HepG2 (cell line): Measurements from ENCODE around the gene CBX2. TPM values are rescaled to one million over a fixed set of nuclear protein-coding genes. Genes with fewer than 3 reads are reported as not detected.

ENCODE experiments used
- ARID5B ChIP-seq: IDR thresholded peaks from 2 replicates; pipeline ENCODE4 v1.4.0; 2020; ENCODE audit warnings: mild to moderate bottlenecking, missing genetic modification reagents
- CREBL2 ChIP-seq: sonication (generic); formaldehyde crosslinking; IDR thresholded peaks from 2 replicates; pipeline ENCODE4 v1.8.1; 2023; ENCODE audit warnings: missing genetic modification reagents, mild to moderate bottlenecking, borderline replicate concordance
- ISX ChIP-seq: sonication (generic); formaldehyde crosslinking; conservative IDR thresholded peaks from 2 replicates; pipeline ENCODE4 v1.5.0; 2020; ENCODE audit warnings: missing genetic modification reagents
- JUND ChIP-seq: sonication (generic); formaldehyde crosslinking; IDR thresholded peaks from 2 replicates; pipeline ENCODE4 v1.8.0; 2022; ENCODE audit warnings: mild to moderate bottlenecking, missing genetic modification reagents
- KDM5A ChIP-seq: fragments of 200-600 bp; sonication (generic); IDR thresholded peaks from 2 replicates; pipeline ENCODE4 v1.7.0; 2018; ENCODE audit warnings: antibody characterized with exemption, mild to moderate bottlenecking, low read length, borderline replicate concordance
- POGK ChIP-seq: sonication (generic); formaldehyde crosslinking; conservative IDR thresholded peaks from 2 replicates; pipeline ENCODE4 v1.8.0; 2022; ENCODE audit warnings: mild to moderate bottlenecking, moderate library complexity, missing genetic modification reagents
- POLR2AphosphoS5 ChIP-seq: IDR thresholded peaks from 2 replicates; pipeline ENCODE4 v1.6.1; 2012; ENCODE audit warnings: low read depth, low read length
- SMC3 ChIP-seq: IDR thresholded peaks from 2 replicates; pipeline ENCODE4 v1.6.1; 2011; ENCODE audit warnings: low read length, improper control_type of control experiment
- TBX2 ChIP-seq: sonication (generic); formaldehyde crosslinking; IDR thresholded peaks from 2 replicates; pipeline ENCODE4 v1.5.0; 2020; ENCODE audit warnings: missing genetic modification reagents, mild to moderate bottlenecking, borderline replicate concordance
- ZBTB33 ChIP-seq: sonication (generic); formaldehyde crosslinking; IDR thresholded peaks from 2 replicates; pipeline ENCODE4 v1.4.0; 2020; ENCODE audit warnings: missing genetic modification reagents
- ZNF333 ChIP-seq: sonication (generic); formaldehyde crosslinking; IDR thresholded peaks from 2 replicates; pipeline ENCODE4 v1.4.0; 2020; ENCODE audit warnings: mild to moderate bottlenecking, missing genetic modification reagents, borderline replicate concordance
- ZNF589 ChIP-seq: sonication (generic); formaldehyde crosslinking; conservative IDR thresholded peaks from 2 replicates; pipeline ENCODE4 v1.8.0; 2022; ENCODE audit warnings: mild to moderate bottlenecking, moderate library complexity, missing genetic modification reagents
- ZNF605 ChIP-seq: sonication (generic); formaldehyde crosslinking; IDR thresholded peaks from 2 replicates; pipeline ENCODE4 v1.8.0; 2022; ENCODE audit warnings: mild to moderate bottlenecking, missing genetic modification reagents
- ZNF740 ChIP-seq: sonication (generic); formaldehyde crosslinking; IDR thresholded peaks from 2 replicates; pipeline ENCODE4 v1.4.0; 2020; ENCODE audit warnings: missing genetic modification reagents
- ZSCAN9 ChIP-seq: IDR thresholded peaks from 2 replicates; pipeline ENCODE4 v1.6.1; 2016; ENCODE audit warnings: borderline replicate concordance
- ZXDC ChIP-seq: sonication (generic); formaldehyde crosslinking; IDR thresholded peaks from 2 replicates; pipeline ENCODE4 v1.5.0; 2020; ENCODE audit warnings: mild to moderate bottlenecking, missing genetic modification reagents
- polyA plus RNA-seq, 8 experiments: library from polyadenylated mRNA; depleted of rRNA in 3 of 8; stranded (reverse) in 7 of 8; unstranded in 1 of 8; fragments of >200 nt; fragmentation: Illumina TruSeq in 4 of 8; extraction: Trizol in 4 of 8; gene quantifications; 2 replicates each; pipeline versions ENCODE4 v1.2.1 to v1.2.3, GENCODE V29; 2011 to 2016; ENCODE audit warnings: low read depth in 4 of 8, missing spikeins in 1 of 8, mixed read lengths in 1 of 8; ENCODE audit not compliant: insufficient read depth in 1 of 8
- total RNA-seq, 5 experiments: library from RNA; depleted of rRNA; stranded (reverse); fragments of >200 nt; fragmentation: Illumina TruSeq; extraction: Trizol; gene quantifications; 2 replicates each; pipeline ENCODE4 v1.2.3, GENCODE V29; 2016; ENCODE audit warnings: low read depth in 1 of 5

Gene CBX2
- total and polyA plus RNA-seq, 2 of the 13 experiments (the other 11 are each of a cell fraction or from before 2014, with no cell fraction given), result 14.5 to 31.1 TPM

- TF ChIP-seq POGK (peak; percentile 46; the same call in 1 of the 2 replicates), ARID5B (0 out of 2 replicates have a peak, but pooled peaks have one; percentile 8), ZNF333 (CRISPR knock-in tag) (0 out of 2 replicates have a peak, but pooled peaks have one; percentile 21), ZNF605 (no peak; the same call in 1 of the 2 replicates), ZNF589 (CRISPR knock-in tag) (no peak), SMC3 (no peak), TBX2 (peak; percentile 32; the same call in 1 of the 2 replicates), POLR2AphosphoS5 (peak; percentile 75), CREBL2 (CRISPR knock-in tag) (0 out of 2 replicates have a peak, but pooled peaks have one; percentile 65), ZBTB33 (CRISPR knock-in tag) (no peak), KDM5A (no peak; the same call in 1 of the 2 replicates), ISX (CRISPR knock-in tag) (no peak), JUND (CRISPR knock-in tag) (no peak), ZXDC (CRISPR knock-in tag) (no peak; the same call in 1 of the 2 replicates), ZNF740 (CRISPR knock-in tag) (peak; percentile 67; the same call in 1 of the 2 replicates), ZSCAN9 (CRISPR knock-in tag) (0 out of 2 replicates have a peak, but pooled peaks have one; percentile 30)
Observed at GRCh38 chr17:79831265-79832217, 53.6 kb downstream of the CBX2 start (continued).
